CD4-positive, alpha-beta T cell (primary cell): ENCODE data around the gene MAPK8IP1. TPM values are rescaled to one million over a fixed set of nuclear protein-coding genes. Genes with fewer than 3 reads are reported as not detected.

Experiments
- ATAC-seq: fragments of 200-7000 bp; cut with Tn5 transposase; one replicate; pipeline ENCODE4 v1.10.0; 2022; ENCODE audit warnings: mild to moderate bottlenecking; ENCODE audit not compliant: poor library complexity
- CTCF ChIA-PET: fragments of 350-600 bp; sonication (Branson Sonifier 250); formaldehyde crosslinking; loops from one replicate; lab custom pipeline; 2021; ENCODE audit warnings: antibody characterized with exemption, inconsistent platforms; lab: Charles Lee
- POLR2A ChIA-PET: fragments of 350-600 bp; sonication (Branson Sonifier 250); formaldehyde crosslinking; loops from one replicate; lab custom pipeline; 2021; ENCODE audit warnings: antibody characterized with exemption, inconsistent platforms; lab: Charles Lee
- DNase-seq, 14 experiments: peaks; one replicate each; pipeline ENCODE4 v3.0.0-alpha.2; 2013 to 2020; ENCODE audit warnings: mixed read lengths in 2 of 14
- H3K27ac ChIP-seq, 2 donors: one replicate each; pipeline versions ENCODE4 v1.5.1 to v1.7.0; 2013; ENCODE audit warnings: low read length in 2 of 2, low read depth in 1 of 2, mild to moderate bottlenecking in 1 of 2
- H3K27me3 ChIP-seq, 2 experiments: 1 replicate in 1 of 2; 2 replicates in 1 of 2; pipeline versions ENCODE4 v1.6.1 to v1.7.0; 2013; ENCODE audit warnings: low read length in 2 of 2, control low read depth in 1 of 2, mild to moderate bottlenecking in 1 of 2, moderate library complexity in 1 of 2; ENCODE audit not compliant: insufficient read depth in 2 of 2, control insufficient read depth in 1 of 2
- H3K36me3 ChIP-seq: one replicate; pipeline ENCODE4 v1.6.1; 2013; ENCODE audit warnings: low read length, control low read depth; ENCODE audit not compliant: insufficient read depth
- H3K4me1 ChIP-seq: one replicate; pipeline ENCODE4 v1.6.1; 2013; ENCODE audit warnings: low read length, control low read depth; ENCODE audit not compliant: insufficient read depth
- H3K4me3 ChIP-seq: one replicate; pipeline ENCODE4 v1.5.1; 2013; ENCODE audit warnings: mild to moderate bottlenecking, low read length, moderate library complexity
- H3K9me3 ChIP-seq, 2 experiments: 1 replicate in 1 of 2; 2 replicates in 1 of 2; pipeline versions ENCODE4 v1.6.1 to v1.7.0; 2013; ENCODE audit warnings: low read length in 2 of 2, mild to moderate bottlenecking in 2 of 2, control low read depth in 1 of 2, moderate library complexity in 1 of 2; ENCODE audit not compliant: control insufficient read depth in 1 of 2, insufficient read depth in 1 of 2
- H3K27ac Mint-ChIP-seq: one replicate; pipeline ENCODE4 v1.8.0; 2020; ENCODE audit warnings: mixed read lengths
- H3K27me3 Mint-ChIP-seq: one replicate; pipeline ENCODE4 v1.8.0; 2021; ENCODE audit warnings: mixed read lengths
- H3K36me3 Mint-ChIP-seq: one replicate; pipeline ENCODE4 v1.8.0; 2021; ENCODE audit warnings: low read depth, mixed read lengths
- H3K4me1 Mint-ChIP-seq: one replicate; pipeline ENCODE4 v1.8.0; 2021; ENCODE audit warnings: low read depth, mixed read lengths
- H3K4me3 Mint-ChIP-seq: one replicate; pipeline ENCODE4 v1.8.0; 2020; ENCODE audit warnings: mild to moderate bottlenecking, mixed read lengths
- H3K9me3 Mint-ChIP-seq: one replicate; pipeline ENCODE4 v1.8.0; 2020; ENCODE audit warnings: mixed read lengths
- intact Hi-C, 2 experiments: fragments of 100-400 bp; cut with DNase I in 1 of 2; cut with micrococcal nuclease in 1 of 2; formaldehyde crosslinking; loops; one replicate each; pipeline versions ENCODE4 v1.15.1 to v1.9.0; 2023 to 2025; cut with DNase I, micrococcal nuclease
- total RNA-seq, 174 experiments: library from RNA in 2 of 174; stranded (reverse) in 2 of 174; gene quantifications; one replicate each; pipeline ENCODE4 v1.2.3 and lab custom pipeline; 2021 to 2026
- TF ChIP-seq, protein P1 (sequence below): fragments of 200-600 bp; IDR thresholded peaks from one replicate; pipeline ENCODE4 v1.8.0; 2022; ENCODE audit warnings: antibody characterized with exemption, mild to moderate bottlenecking

MAPK8IP1 gene
- total RNA-seq, 2 experiments from 2014 or later: 2.3 to 2.4 TPM

DNA sequence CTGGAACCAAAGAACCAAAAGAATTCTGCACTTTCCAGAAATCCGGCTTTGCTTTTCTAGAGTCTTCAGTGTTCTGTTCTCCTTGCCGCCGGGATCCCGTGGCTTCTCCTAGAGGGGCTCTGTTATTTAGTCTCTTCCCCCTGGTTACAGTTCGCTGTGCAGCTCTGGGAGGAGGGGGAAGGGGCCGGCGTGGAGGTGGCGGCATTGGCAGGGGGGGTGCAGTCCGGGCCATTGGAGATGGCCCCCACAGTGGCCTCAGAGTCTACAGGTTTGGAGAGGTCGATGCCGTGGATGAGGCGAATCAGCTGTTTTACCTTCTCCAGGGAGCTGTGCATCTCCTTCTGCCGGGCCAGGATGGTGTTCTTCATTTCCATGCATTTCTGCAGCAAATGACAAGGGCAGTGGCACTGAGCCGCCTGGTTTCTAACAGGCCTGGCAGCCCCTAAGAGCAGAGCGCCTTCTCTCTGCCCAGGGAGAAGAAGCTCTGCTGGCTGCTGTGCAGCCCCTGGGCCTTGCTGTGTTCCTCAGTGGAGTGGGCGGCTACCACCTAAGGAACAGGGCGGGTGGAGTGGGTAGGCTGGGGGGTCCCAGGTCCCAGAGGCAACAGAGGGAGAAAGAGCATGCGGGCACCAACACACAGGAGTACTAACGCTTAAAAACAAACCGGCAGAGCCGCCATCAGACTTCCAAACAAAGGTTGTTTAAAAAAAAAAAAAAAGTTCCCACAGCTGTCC is 48.6 kb downstream of the MAPK8IP1 start:
- Mint-ChIP-seq H3K27ac (no peak overlapping the region), H3K4me3 (no peak overlapping the region), H3K4me1 (peaks cover 25% of the 10 kb centered on the region), H3K9me3 (no peaks in the 10 kb centered on the region), H3K36me3 (peaks cover 67% of the 10 kb centered on the region), H3K27me3 (no peaks in the 10 kb centered on the region)
- intact Hi-C loops: no loop called here
- Histone ChIP-seq H3K36me3 (peaks cover 60% of the 10 kb centered on the region), H3K4me3 (no peak overlapping the region), H3K27me3 (no peaks in the 10 kb centered on the region), H3K9me3 (no peaks in the 10 kb centered on the region), H3K27ac (no peak overlapping the region), H3K4me1 (peaks cover 33% of the 10 kb centered on the region)
- ChIA-PET POLR2A (no interaction called here), CTCF (no interaction called here)
- TF ChIP-seq, protein P1, sequence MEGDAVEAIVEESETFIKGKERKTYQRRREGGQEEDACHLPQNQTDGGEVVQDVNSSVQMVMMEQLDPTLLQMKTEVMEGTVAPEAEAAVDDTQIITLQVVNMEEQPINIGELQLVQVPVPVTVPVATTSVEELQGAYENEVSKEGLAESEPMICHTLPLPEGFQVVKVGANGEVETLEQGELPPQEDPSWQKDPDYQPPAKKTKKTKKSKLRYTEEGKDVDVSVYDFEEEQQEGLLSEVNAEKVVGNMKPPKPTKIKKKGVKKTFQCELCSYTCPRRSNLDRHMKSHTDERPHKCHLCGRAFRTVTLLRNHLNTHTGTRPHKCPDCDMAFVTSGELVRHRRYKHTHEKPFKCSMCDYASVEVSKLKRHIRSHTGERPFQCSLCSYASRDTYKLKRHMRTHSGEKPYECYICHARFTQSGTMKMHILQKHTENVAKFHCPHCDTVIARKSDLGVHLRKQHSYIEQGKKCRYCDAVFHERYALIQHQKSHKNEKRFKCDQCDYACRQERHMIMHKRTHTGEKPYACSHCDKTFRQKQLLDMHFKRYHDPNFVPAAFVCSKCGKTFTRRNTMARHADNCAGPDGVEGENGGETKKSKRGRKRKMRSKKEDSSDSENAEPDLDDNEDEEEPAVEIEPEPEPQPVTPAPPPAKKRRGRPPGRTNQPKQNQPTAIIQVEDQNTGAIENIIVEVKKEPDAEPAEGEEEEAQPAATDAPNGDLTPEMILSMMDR: no peak
- no peak for DNase-seq
- no peak for ATAC-seq

DNA sequence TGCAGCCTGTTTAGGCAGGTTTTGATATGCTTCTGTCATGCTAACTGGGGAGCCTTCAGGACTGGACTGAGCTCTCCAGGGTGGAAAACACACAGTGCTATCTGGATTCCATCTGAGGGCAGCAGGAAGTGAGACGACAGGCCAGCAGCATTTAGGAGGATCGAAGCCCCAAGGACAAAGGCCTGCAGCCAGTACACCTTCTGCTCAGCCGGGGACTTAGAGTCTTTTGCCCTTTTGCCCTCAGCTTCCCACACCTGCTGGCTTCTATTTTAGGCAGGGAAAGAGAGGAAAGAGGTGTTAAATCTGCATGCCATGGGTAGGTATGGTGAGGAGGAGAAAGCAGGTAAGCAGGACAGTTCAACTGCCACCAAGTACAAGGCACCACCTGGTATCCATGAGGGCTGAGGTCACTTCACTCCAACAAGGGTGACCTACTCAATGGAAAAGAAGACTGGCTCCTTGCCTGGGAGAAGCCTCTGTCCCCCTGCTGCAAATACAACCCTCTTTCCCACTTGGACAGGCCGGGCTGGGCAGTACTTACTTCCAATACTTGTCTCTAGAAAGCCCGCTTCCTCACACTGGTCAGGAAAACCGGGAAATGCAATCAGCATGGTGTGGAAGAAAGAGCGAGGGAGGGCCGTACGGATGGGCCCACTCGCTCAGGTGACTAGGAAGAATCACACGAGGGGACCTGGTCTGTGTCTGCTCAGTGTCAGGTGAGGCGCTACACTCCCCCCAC is 49.3 kb downstream of the MAPK8IP1 start:
- no peak overlapping the region for H3K27ac Mint-ChIP-seq
- H3K4me1 ChIP-seq: peaks cover 26% of the 10 kb centered on the region
- TF ChIP-seq, protein P1: no peak
- H3K27ac ChIP-seq: no peak overlapping the region
- ATAC-seq: no peak
- H3K36me3 ChIP-seq: peaks cover 60% of the 10 kb centered on the region
- intact Hi-C loops: no loop called here
- H3K9me3 ChIP-seq: no peaks in the 10 kb centered on the region
- no peak overlapping the region for H3K4me3 ChIP-seq
- peaks cover 22% of the 10 kb centered on the region for H3K4me1 Mint-ChIP-seq
- ChIA-PET CTCF (no interaction called here), POLR2A (no interaction called here)
- no peaks in the 10 kb centered on the region for H3K27me3 Mint-ChIP-seq
- no peak overlapping the region for H3K4me3 Mint-ChIP-seq
- H3K36me3 Mint-ChIP-seq: peaks cover 67% of the 10 kb centered on the region
- no peaks in the 10 kb centered on the region for H3K27me3 ChIP-seq
- DNase-seq: no peak
- no peaks in the 10 kb centered on the region for H3K9me3 Mint-ChIP-seq

DNA sequence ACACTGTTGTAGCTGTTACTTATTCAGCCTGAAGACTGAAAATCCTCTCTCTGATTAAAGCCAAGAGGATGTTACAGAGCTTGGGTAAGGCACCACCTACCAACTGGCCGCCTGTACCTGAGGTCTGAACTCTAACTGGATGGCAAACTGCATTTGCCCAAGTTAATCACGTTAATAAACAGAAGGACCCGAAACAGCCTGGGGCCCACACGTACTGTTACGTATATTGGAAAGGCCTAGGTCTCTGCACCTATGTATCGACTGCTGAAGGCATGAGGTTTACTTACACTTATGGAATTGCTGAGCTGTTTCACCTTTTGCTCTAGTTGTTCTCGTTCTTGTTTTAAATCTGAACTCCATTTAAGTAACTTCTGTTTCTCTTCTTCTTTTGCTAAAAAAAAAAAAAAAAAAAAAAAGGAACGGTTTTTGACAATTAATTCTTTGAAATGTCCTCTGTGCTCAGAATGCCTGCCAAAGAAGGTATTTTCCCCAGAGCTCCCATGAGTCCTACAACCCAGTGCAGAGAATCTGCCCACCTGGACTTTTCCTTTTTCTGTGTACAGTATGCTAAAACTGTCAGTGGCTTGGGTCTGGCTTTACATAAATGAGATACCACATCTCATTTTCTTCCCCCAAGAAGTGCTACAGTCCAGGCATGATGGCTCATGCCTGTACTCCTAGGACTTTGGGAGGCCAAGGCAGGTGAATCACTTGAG is 50.1 kb downstream of the MAPK8IP1 start:
- ChIA-PET CTCF (interaction anchor here (1.3 kb wide), 1 partner anchor 29 kb away, joined by 5 read pairs; no protein-coding TSS in a partner anchor), POLR2A (no interaction called here)
- H3K36me3 Mint-ChIP-seq: peaks cover 61% of the 10 kb centered on the region
- no peak overlapping the region for H3K27ac ChIP-seq
- H3K27me3 ChIP-seq: no peaks in the 10 kb centered on the region
- peaks cover 18% of the 10 kb centered on the region for H3K4me1 ChIP-seq
- no peak overlapping the region for H3K4me3 ChIP-seq
- intact Hi-C loops: no loop called here
- ATAC-seq (no peak), DNase-seq (no peak)
- peaks cover 60% of the 10 kb centered on the region for H3K36me3 ChIP-seq
- no peaks in the 10 kb centered on the region for H3K9me3 Mint-ChIP-seq
- H3K27ac Mint-ChIP-seq: no peak overlapping the region
- H3K4me1 Mint-ChIP-seq: peaks cover 14% of the 10 kb centered on the region
- no peaks in the 10 kb centered on the region for H3K9me3 ChIP-seq
- no peaks in the 10 kb centered on the region for H3K27me3 Mint-ChIP-seq
- no peak overlapping the region for H3K4me3 Mint-ChIP-seq
- TF ChIP-seq, protein P1: no peak
